ENCODE data around the gene IPO13.

Gene IPO13

GRCh38 chr1:43934101-43934985 lies 12.4 kb upstream of the IPO13 start:
- FAIRE-seq, result no peak
- no peak for DNase-seq (ENCODE audit: insufficient read length, low spot score)
- no peak for TF ChIP-seq POLR2A (IDR thresholded peaks at IDR 0.05; ENCODE audit: low read depth, low read length)

DNA sequence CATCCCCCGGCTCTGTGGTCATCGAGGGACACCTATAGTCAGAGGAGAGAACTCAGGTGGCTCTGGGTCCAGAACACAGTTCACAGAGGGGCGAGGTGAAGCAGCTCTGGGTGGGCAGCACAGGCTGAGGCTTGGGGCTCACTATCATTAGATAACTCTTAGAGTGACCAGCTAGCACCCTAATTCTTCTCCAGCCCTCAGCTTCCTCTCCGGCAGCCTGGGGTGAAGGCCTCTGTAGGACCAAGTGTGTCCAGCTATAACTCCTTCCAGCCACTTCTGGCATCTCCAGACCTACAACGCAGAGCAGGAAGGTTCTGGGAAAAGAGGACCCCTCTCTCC lies 11.8 kb upstream of the IPO13 start:
- no peak for TF ChIP-seq POLR2A (IDR thresholded peaks at IDR 0.05; ENCODE audit: low read depth, low read length)

DNA sequence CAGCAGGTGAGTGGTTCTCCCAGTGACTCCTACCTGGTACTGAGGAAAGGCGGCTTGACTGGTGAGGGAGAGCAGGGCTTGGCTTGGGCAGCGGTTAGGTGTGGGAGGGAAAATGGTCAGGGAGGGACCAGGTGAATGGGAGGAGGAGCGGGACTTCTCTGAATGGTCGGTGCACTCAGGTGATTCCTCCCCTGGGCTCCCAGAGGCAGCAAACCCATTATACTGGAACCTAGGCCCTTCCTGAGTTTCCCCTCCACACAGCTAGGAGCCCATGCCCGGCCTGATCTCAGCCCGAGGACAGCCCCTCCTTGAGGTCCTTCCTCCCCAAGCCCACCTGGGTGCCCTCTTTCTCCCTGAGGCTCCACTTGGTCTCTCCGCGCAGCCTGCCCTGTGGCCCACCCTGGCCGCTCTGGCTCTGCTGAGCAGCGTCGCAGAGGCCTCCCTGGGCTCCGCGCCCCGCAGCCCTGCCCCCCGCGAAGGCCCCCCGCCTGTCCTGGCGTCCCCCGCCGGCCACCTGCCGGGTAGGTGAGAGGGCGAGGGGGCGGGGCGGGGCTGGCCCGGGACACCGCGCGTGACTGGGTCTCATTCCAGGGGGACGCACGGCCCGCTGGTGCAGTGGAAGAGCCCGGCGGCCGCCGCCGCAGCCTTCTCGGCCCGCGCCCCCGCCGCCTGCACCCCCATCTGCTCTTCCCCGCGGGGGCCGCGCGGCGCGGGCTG lies 10.9 kb upstream of the IPO13 start:
- FAIRE-seq (no peak), DNase-seq (ENCODE audit: insufficient read length, low spot score) (no peak)
- no peak for TF ChIP-seq POLR2A (IDR thresholded peaks at IDR 0.05; ENCODE audit: low read depth, low read length)

More for the DNA sequence above, 11.8 kb upstream of the IPO13 start:
- DNase-seq (ENCODE audit: insufficient read length, low spot score), result no peak
- FAIRE-seq, result no peak

DNA sequence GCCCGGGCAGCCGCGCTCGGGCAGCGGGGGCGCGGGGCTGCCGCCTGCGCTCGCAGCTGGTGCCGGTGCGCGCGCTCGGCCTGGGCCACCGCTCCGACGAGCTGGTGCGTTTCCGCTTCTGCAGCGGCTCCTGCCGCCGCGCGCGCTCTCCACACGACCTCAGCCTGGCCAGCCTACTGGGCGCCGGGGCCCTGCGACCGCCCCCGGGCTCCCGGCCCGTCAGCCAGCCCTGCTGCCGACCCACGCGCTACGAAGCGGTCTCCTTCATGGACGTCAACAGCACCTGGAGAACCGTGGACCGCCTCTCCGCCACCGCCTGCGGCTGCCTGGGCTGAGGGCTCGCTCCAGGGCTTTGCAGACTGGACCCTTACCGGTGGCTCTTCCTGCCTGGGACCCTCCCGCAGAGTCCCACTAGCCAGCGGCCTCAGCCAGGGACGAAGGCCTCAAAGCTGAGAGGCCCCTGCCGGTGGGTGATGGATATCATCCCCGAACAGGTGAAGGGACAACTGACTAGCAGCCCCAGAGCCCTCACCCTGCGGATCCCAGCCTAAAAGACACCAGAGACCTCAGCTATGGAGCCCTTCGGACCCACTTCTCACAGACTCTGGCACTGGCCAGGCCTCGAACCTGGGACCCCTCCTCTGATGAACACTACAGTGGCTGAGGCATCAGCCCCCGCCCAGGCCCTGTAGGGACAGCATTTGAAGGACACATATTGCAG lies 10.2 kb upstream of the IPO13 start:
- DNase-seq (ENCODE audit: insufficient read length, low spot score), result no peak
- no peak for FAIRE-seq
- no peak for TF ChIP-seq POLR2A (IDR thresholded peaks at IDR 0.05; ENCODE audit: low read depth, low read length)

GRCh38 chr1:43937179-43937865 lies 9.4 kb upstream of the IPO13 start:
- TF ChIP-seq POLR2A (IDR thresholded peaks at IDR 0.05; ENCODE audit: low read depth, low read length), result no peak
- FAIRE-seq, result no peak
- no peak for DNase-seq (ENCODE audit: insufficient read length, low spot score)

- no peak for FAIRE-seq
- DNase-seq (ENCODE audit: insufficient read length, low spot score), result no peak
- TF ChIP-seq POLR2A (IDR thresholded peaks at IDR 0.05; ENCODE audit: low read depth, low read length), result no peak
Measured at GRCh38 chr1:43938383-43938782, 8.4 kb upstream of the IPO13 start.

GRCh38 chr1:43938892-43939587 lies 7.7 kb upstream of the IPO13 start:
- TF ChIP-seq POLR2A (IDR thresholded peaks at IDR 0.05; ENCODE audit: low read depth, low read length), result no peak
- FAIRE-seq (no peak), DNase-seq (ENCODE audit: insufficient read length, low spot score) (no peak)

- no peak for FAIRE-seq
- no peak for DNase-seq (ENCODE audit: insufficient read length, low spot score)
- TF ChIP-seq POLR2A (IDR thresholded peaks at IDR 0.05; ENCODE audit: low read depth, low read length), result no peak
Measured at GRCh38 chr1:43942411-43942810, 4.3 kb upstream of the IPO13 start.

DNA sequence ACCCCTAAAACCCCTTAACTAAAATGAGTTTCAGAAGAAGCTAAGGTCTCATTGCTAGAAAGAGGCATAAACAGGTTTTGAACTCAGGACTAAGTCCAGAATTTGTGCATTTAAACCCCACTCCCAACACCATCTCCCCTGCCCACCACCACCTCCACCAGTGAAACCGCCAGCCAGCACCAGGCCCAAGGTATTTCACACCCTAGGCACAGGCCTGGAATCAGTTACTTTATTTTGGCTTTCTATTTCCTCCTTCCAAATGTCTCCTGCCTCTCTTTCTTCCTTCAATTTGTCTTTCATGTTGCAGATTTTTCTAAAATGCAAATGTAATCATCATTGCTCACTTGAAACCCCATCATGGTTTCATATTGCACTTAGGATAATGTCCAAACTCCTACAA lies 1.9 kb upstream of the IPO13 start:
- FAIRE-seq (no peak), DNase-seq (ENCODE audit: insufficient read length, low spot score) (no peak)
- no peak for TF ChIP-seq POLR2A (IDR thresholded peaks at IDR 0.05; ENCODE audit: low read depth, low read length)

- no peak for DNase-seq (ENCODE audit: insufficient read length, low spot score)
- FAIRE-seq, result no peak
- no peak for TF ChIP-seq POLR2A (IDR thresholded peaks at IDR 0.05; ENCODE audit: low read depth, low read length)
Measured at GRCh38 chr1:43945674-43946235, 995 bp upstream of the IPO13 start.

- DNase-seq (ENCODE audit: insufficient read length, low spot score) (no peak), FAIRE-seq (no peak)
- no peak; the same call in 1 of the 2 replicates for TF ChIP-seq POLR2A (IDR thresholded peaks at IDR 0.05; ENCODE audit: low read depth, low read length)
Measured at GRCh38 chr1:43947061-43947873, 517 bp downstream of the IPO13 start.

DNA sequence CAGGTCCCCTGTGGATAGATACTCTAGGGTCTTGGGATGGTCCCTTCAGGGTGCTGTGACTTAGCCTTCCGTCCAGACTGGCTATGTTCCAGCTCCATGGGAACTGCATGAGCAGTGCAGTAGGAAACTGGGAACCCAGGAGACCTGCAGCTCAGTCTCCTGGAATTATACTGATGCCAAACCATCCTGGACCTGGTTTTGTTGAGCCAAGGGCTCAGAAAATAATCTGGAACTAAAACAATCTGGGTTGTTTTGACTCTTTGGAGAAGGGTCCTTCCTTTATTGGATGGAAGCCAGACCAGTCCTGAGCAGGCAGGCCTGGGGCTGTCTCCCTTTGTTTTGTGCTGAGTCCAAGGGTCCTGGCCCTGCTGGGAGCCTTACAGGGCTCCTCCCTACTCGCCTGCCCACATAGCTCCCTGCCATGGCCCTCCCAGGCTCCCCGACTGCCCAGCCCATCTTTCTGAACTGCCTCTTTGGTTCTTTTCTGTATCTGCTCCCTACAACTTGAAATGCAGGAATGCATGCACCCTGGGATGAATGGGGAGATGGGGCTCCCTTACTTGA lies 1.2 kb downstream of the IPO13 start:
- no peak for TF ChIP-seq POLR2A (IDR thresholded peaks at IDR 0.05; ENCODE audit: low read depth, low read length)
- FAIRE-seq (no peak), DNase-seq (ENCODE audit: insufficient read length, low spot score) (no peak)
